Measurements from ENCODE around the gene FUCA1. TPM values are rescaled to one million over a fixed set of nuclear protein-coding genes. Genes with fewer than 3 reads are reported as not detected.

The FUCA1 gene
- total and polyA plus RNA-seq, 12 donors: 17.9 to 109 (median 59.1) TPM

DNA sequence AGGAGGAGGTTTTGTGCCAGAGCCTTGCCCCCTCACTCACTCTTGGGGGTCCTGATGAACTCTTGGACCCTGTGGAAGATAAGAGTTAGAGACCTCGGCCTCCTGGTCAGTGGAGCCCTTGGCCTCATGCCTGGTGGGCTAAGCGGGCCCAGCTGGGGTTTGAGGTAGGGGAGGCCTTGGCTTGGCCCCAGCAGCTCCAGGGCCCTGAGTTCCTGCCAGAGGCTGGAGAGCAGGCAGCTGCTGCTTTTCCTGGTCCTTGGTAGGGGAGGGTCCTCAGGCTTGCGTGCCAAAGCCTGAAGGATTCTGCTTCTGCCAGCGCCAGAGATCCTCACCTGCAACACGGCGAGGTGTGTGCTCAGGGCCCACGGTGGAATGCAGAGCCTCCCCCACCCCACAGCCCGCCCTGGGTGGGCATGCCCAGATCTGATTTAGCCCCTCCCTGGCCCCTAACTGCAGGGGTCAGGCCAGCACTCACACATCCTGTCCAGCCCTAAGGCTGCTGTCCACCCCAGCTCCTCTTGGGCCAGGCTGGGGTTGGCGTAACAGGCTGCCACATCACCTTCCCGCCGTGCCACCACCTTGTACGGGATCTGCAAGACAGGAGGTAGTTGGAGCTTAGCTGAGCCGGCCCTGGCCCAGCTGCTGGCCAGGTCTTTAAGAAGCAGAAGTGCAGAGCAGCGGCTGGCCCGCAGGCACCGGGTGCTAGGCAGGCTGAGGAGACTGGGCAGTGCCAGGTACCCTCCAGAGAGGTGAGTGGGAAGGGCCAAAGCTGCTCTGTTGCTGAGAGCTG is 72.2 kb downstream of the FUCA1 start:
- 59 to 81% (median 76%) methylated on average over 3 to 16 of the region's 16 CpGs for WGBS, 4 donors
- TF ChIP-seq, protein P1, sequence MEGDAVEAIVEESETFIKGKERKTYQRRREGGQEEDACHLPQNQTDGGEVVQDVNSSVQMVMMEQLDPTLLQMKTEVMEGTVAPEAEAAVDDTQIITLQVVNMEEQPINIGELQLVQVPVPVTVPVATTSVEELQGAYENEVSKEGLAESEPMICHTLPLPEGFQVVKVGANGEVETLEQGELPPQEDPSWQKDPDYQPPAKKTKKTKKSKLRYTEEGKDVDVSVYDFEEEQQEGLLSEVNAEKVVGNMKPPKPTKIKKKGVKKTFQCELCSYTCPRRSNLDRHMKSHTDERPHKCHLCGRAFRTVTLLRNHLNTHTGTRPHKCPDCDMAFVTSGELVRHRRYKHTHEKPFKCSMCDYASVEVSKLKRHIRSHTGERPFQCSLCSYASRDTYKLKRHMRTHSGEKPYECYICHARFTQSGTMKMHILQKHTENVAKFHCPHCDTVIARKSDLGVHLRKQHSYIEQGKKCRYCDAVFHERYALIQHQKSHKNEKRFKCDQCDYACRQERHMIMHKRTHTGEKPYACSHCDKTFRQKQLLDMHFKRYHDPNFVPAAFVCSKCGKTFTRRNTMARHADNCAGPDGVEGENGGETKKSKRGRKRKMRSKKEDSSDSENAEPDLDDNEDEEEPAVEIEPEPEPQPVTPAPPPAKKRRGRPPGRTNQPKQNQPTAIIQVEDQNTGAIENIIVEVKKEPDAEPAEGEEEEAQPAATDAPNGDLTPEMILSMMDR (IDR thresholded peaks at IDR 0.05): no peak
- no peak for TF ChIP-seq POLR2A (IDR thresholded peaks at IDR 0.05)
- Histone ChIP-seq H3K4me3 (no peak overlapping the region), H3K27me3 (no peaks in the 10 kb centered on the region), H3K9me3 (replicated peaks in 1 of 3) (no peaks in the 10 kb centered on the region), H3K36me3 (replicated peaks in 1 of 2) (peaks cover 0 to 30% of the 10 kb centered on the region in 2 donors), H3K4me1 (replicated peaks in 1 of 2) (peaks cover 16 to 25% of the 10 kb centered on the region in 2 donors), H3K27ac (no peak overlapping the region)
- intact Hi-C loops (cut with DNase I): no loop called here
- peak in 2 of 7 donors; percentile 31 to 32 for DNase-seq

Other genes starting within 250 kb of the FUCA1 start
- gene RPL11, start 176.5 kb downstream of the FUCA1 start, total RNA-seq: 1,000 to 10,000 TPM in 1 of 9 donors, 100 to 1,000 TPM in 8; 685 to 1,692 (median 842) TPM
- gene RPL11, start 176.5 kb downstream of the FUCA1 start, polyA plus RNA-seq: 1,000 to 10,000 TPM; 1,450 to 2,028 (median 1,673) TPM
- 10 to 100 TPM; 28.0 to 44.7 (median 30.9) TPM for gene ELOA, start 124.8 kb downstream of the FUCA1 start, total RNA-seq
- 10 to 100 TPM; 11.5 to 37.8 (median 15.1) TPM for gene ELOA, start 124.8 kb downstream of the FUCA1 start, polyA plus RNA-seq
- gene PITHD1, start 89.9 kb downstream of the FUCA1 start, total RNA-seq: 10 to 100 TPM; 54.9 to 98.0 (median 64.4) TPM
- gene PITHD1, start 89.9 kb downstream of the FUCA1 start, polyA plus RNA-seq: 100 to 1,000 TPM in 1 of 3 donors, 10 to 100 TPM in 2; 41.9 to 104 (median 52.4) TPM
- gene LYPLA2, start 77.1 kb downstream of the FUCA1 start, total RNA-seq: 10 to 100 TPM; 44.0 to 91.3 (median 54.2) TPM
- gene LYPLA2, start 77.1 kb downstream of the FUCA1 start, polyA plus RNA-seq: 10 to 100 TPM; 26.0 to 55.1 (median 48.5) TPM
- 10 to 100 TPM; 17.8 to 58.5 (median 29.5) TPM for gene GALE, start 67.5 kb downstream of the FUCA1 start, total RNA-seq
- gene GALE, start 67.5 kb downstream of the FUCA1 start, polyA plus RNA-seq: 10 to 100 TPM; 12.0 to 80.8 (median 59.4) TPM
- 100 to 1,000 TPM in 3 of 9 donors, 10 to 100 TPM in 6; 53.9 to 134 (median 96.5) TPM for gene HMGCL, start 42.9 kb downstream of the FUCA1 start, total RNA-seq
- gene HMGCL, start 42.9 kb downstream of the FUCA1 start, polyA plus RNA-seq: 10 to 100 TPM; 38.8 to 83.2 (median 43.3) TPM
- gene CNR2, start 45.1 kb upstream of the FUCA1 start, total RNA-seq: under 1 TPM in 2 of 9 donors, not detected in 7; 0.06 to 0.09 TPM
- under 1 TPM in 1 of 3 donors, not detected in 2; 0.08 TPM for gene CNR2, start 45.1 kb upstream of the FUCA1 start, polyA plus RNA-seq
- 100 to 1,000 TPM in 8 of 9 donors, 10 to 100 TPM in 1; 57.6 to 175 (median 137) TPM for gene PNRC2, start 91.5 kb upstream of the FUCA1 start, total RNA-seq
- gene PNRC2, start 91.5 kb upstream of the FUCA1 start, polyA plus RNA-seq: 100 to 1,000 TPM in 1 of 3 donors, 10 to 100 TPM in 2; 72.9 to 187 (median 81.0) TPM
- gene SRSF10, start 112.0 kb upstream of the FUCA1 start, total RNA-seq: 100 to 1,000 TPM in 7 of 9 donors, 10 to 100 TPM in 2; 65.8 to 185 (median 107) TPM
- 100 to 1,000 TPM in 1 of 3 donors, 10 to 100 TPM in 2; 90.0 to 190 (median 99.0) TPM for gene SRSF10, start 112.0 kb upstream of the FUCA1 start, polyA plus RNA-seq
- 1 to 10 TPM in 1 of 9 donors, under 1 TPM in 8; 0.11 to 7.0 (median 0.18) TPM for gene MYOM3, start 243.8 kb upstream of the FUCA1 start, total RNA-seq
- gene MYOM3, start 243.8 kb upstream of the FUCA1 start, polyA plus RNA-seq: under 1 TPM; 0.09 to 0.40 (median 0.30) TPM